HG03571 (cell line): Measurements from ENCODE around the gene PTPA.

Experiments
- ATAC-seq: cut with Tn5 transposase; IDR thresholded peaks from one replicate; pipeline ENCODE4 v1.9.1; 2021; ENCODE audit not compliant: unreplicated experiment

The PTPA gene

GRCh38 chr9:129081388-129081904, 29.8 kb upstream of the PTPA start:
- no peak for ATAC-seq

- no peak for ATAC-seq
Observed at GRCh38 chr9:129084087-129084486, 27.1 kb upstream of the PTPA start.

GRCh38 chr9:129089246-129089645, 22.0 kb upstream of the PTPA start:
- no peak for ATAC-seq

GRCh38 chr9:129093602-129094386, 17.4 kb upstream of the PTPA start:
- no peak for ATAC-seq

- ATAC-seq = no peak
Observed at GRCh38 chr9:129094387-129095169, 16.6 kb upstream of the PTPA start.

- no peak for ATAC-seq
Observed at GRCh38 chr9:129095170-129095667, 16.0 kb upstream of the PTPA start.

GRCh38 chr9:129095908-129096307, 15.3 kb upstream of the PTPA start:
- no peak for ATAC-seq

GRCh38 chr9:129097671-129098306, 13.4 kb upstream of the PTPA start:
- ATAC-seq = no peak

- no peak for ATAC-seq
Observed at GRCh38 chr9:129098328-129098727, 12.9 kb upstream of the PTPA start.

GRCh38 chr9:129100383-129101169, 10.6 kb upstream of the PTPA start:
- ATAC-seq = no peak

- no peak for ATAC-seq
Observed at GRCh38 chr9:129101279-129101678, 9.9 kb upstream of the PTPA start.

GRCh38 chr9:129102095-129102525, 9.1 kb upstream of the PTPA start:
- ATAC-seq = no peak

- no peak for ATAC-seq
Observed at GRCh38 chr9:129102791-129103594, 8.2 kb upstream of the PTPA start.

- no peak for ATAC-seq
Observed at GRCh38 chr9:129103595-129103965, 7.6 kb upstream of the PTPA start.

- ATAC-seq = no peak
Observed at GRCh38 chr9:129104051-129104450, 7.2 kb upstream of the PTPA start.

- ATAC-seq = no peak
Observed at GRCh38 chr9:129105857-129106694, 5.1 kb upstream of the PTPA start.

GRCh38 chr9:129107651-129108050, 3.6 kb upstream of the PTPA start:
- ATAC-seq = no peak

- no peak for ATAC-seq
Observed at GRCh38 chr9:129108083-129108804, 3.0 kb upstream of the PTPA start.
